Neural progenitor cell (in vitro differentiated cells): Measurements from ENCODE around the gene RSPH3. TPM values are rescaled to one million over a fixed set of nuclear protein-coding genes. Genes with fewer than 3 reads are reported as not detected.

Experiments
- DNase-seq: peaks from one replicate; pipeline ENCODE4 v3.0.0-alpha.2; 2016; ENCODE audit warnings: low spot score
- H2AFZ ChIP-seq: fragments of 200-600 bp; sonication (generic); replicated peaks from 2 replicates; pipeline ENCODE4 v1.6.1; 2016; ENCODE audit warnings: antibody characterized with exemption
- H3F3A ChIP-seq: fragments of 200-600 bp; sonication (generic); 2 replicates; pipeline ENCODE4 v1.6.1; 2016; ENCODE audit warnings: antibody characterized with exemption, low read depth
- H3K27ac ChIP-seq: fragments of 200-600 bp; sonication (generic); 2 replicates; pipeline ENCODE4 v1.5.1; 2016; ENCODE audit warnings: mild to moderate bottlenecking
- H3K27me3 ChIP-seq: fragments of 200-600 bp; sonication (generic); 2 replicates; pipeline ENCODE4 v1.6.1; 2016; ENCODE audit warnings: mild to moderate bottlenecking, moderate library complexity
- H3K36me3 ChIP-seq: fragments of 200-600 bp; sonication (generic); 2 replicates; pipeline ENCODE4 v1.5.1; 2016
- H3K4me1 ChIP-seq: fragments of 200-600 bp; sonication (generic); 2 replicates; pipeline ENCODE4 v1.6.1; 2016; ENCODE audit warnings: mixed run types
- H3K4me2 ChIP-seq: fragments of 200-600 bp; sonication (generic); 2 replicates; pipeline ENCODE4 v1.6.1; 2016
- H3K4me3 ChIP-seq: fragments of 200-600 bp; sonication (generic); 2 replicates; pipeline ENCODE4 v1.5.1; 2016
- H3K79me2 ChIP-seq: fragments of 200-600 bp; sonication (generic); 2 replicates; pipeline ENCODE4 v1.6.1; 2016; ENCODE audit warnings: low read depth
- H3K9ac ChIP-seq: fragments of 200-600 bp; sonication (generic); 2 replicates; pipeline ENCODE4 v1.6.1; 2016
- H3K9me3 ChIP-seq: fragments of 200-600 bp; sonication (generic); 2 replicates; pipeline ENCODE4 v1.5.1; 2016; ENCODE audit warnings: low read depth
- H4K20me1 ChIP-seq: fragments of 200-600 bp; sonication (generic); 2 replicates; pipeline ENCODE4 v1.6.1; 2016; ENCODE audit warnings: low read depth
- H3K27ac Mint-ChIP-seq: 3 replicates; pipeline ENCODE4 v1.8.0; 2021; ENCODE audit warnings: mixed read lengths
- H3K27me3 Mint-ChIP-seq: 2 replicates; pipeline ENCODE4 v1.8.0; 2022; ENCODE audit warnings: low read depth, mild to moderate bottlenecking, inconsistent platforms, moderate library complexity, mixed read lengths; ENCODE audit not compliant: insufficient read depth
- H3K36me3 Mint-ChIP-seq: 3 replicates; pipeline ENCODE4 v1.8.0; 2021; ENCODE audit warnings: mixed read lengths
- H3K4me1 Mint-ChIP-seq: 3 replicates; pipeline ENCODE4 v1.8.0; 2021; ENCODE audit warnings: mixed read lengths
- H3K4me3 Mint-ChIP-seq: 3 replicates; pipeline ENCODE4 v1.8.0; 2021; ENCODE audit warnings: mild to moderate bottlenecking, moderate library complexity, mixed read lengths
- H3K9me3 Mint-ChIP-seq: 3 replicates; pipeline ENCODE4 v1.8.0; 2020; ENCODE audit warnings: mixed read lengths
- EZH2 ChIP-seq: fragments of 200-600 bp; sonication (generic); IDR thresholded peaks from 2 replicates; pipeline ENCODE4 v1.6.1; 2017; ENCODE audit warnings: antibody characterized with exemption, mild to moderate bottlenecking, moderate library complexity
- EZH2phosphoT487 ChIP-seq: fragments of 200-600 bp; sonication (generic); IDR thresholded peaks from 2 replicates; pipeline ENCODE4 v1.6.1; 2017; ENCODE audit warnings: antibody characterized with exemption
- total RNA-seq: library from RNA; depleted of rRNA; stranded (reverse); fragments of >200 nt; gene quantifications from 2 replicates; pipeline ENCODE4 v1.2.3, GENCODE V29; 2015; ENCODE audit warnings: low replicate concordance
- TF ChIP-seq, protein P1 (sequence below): fragments of 200-600 bp; sonication (generic); IDR thresholded peaks from 2 replicates; pipeline ENCODE4 v1.5.1; 2017; ENCODE audit warnings: antibody characterized with exemption, mild to moderate bottlenecking

The RSPH3 gene
- total RNA-seq, 1 donor from 2014 or later, result 3.6 TPM

DNA sequence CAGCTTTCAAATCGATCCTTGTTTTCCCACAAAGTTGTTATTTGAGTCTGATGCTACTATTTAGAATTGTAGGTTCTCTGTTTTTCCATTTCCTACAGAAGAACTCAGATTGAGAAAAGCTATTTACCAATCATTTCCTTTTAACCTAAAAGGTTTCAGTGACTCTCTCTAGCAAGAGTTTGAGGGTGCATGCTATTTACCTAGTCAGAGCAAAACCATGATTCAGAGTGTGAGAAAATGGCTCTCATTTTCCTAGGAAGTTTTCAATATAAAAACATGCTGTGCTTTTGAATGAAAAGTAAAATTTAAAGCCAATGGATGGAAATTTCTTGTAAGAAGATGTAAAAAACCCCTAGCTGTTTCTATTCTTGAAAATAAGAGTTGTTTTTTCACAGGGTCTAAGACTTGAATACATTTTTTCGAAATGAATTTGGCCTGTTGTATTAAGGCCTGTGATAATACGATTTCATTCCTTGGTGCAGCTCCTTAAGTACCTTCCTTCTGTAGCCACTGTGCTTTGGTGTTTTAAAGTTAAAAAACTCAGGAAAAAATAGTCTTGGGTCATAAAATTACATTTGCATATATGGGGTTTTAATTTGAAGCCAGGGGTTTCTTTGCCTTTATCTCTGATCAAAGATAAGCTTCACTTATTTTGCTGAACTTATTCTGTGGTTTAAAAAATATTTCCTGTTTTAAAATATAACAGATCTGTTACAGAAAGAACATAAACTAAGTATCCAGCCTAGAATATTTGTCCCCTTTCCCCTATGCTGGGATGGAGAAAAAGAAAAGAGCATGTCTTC, 18.0 kb upstream of the RSPH3 start:
- Histone ChIP-seq H3K4me1 (no peaks in the 10 kb centered on the region), H3F3A (no peaks in the 10 kb centered on the region), H3K27me3 (no peaks in the 10 kb centered on the region), H4K20me1 (no peaks in the 10 kb centered on the region), H3K9me3 (no peaks in the 10 kb centered on the region), H3K36me3 (no peaks in the 10 kb centered on the region), H3K9ac (no peak overlapping the region), H2AFZ (no peak overlapping the region), H3K79me2 (no peaks in the 10 kb centered on the region), H3K4me2 (no peak overlapping the region), H3K27ac (no peak overlapping the region), H3K4me3 (no peak overlapping the region)
- Mint-ChIP-seq H3K9me3 (no peaks in the 10 kb centered on the region), H3K4me3 (no peak overlapping the region), H3K36me3 (no peaks in the 10 kb centered on the region), H3K27me3 (peaks cover 2% of the 10 kb centered on the region), H3K4me1 (no peaks in the 10 kb centered on the region), H3K27ac (no peak overlapping the region)
- DNase-seq, result no peak
- TF ChIP-seq, protein P1, sequence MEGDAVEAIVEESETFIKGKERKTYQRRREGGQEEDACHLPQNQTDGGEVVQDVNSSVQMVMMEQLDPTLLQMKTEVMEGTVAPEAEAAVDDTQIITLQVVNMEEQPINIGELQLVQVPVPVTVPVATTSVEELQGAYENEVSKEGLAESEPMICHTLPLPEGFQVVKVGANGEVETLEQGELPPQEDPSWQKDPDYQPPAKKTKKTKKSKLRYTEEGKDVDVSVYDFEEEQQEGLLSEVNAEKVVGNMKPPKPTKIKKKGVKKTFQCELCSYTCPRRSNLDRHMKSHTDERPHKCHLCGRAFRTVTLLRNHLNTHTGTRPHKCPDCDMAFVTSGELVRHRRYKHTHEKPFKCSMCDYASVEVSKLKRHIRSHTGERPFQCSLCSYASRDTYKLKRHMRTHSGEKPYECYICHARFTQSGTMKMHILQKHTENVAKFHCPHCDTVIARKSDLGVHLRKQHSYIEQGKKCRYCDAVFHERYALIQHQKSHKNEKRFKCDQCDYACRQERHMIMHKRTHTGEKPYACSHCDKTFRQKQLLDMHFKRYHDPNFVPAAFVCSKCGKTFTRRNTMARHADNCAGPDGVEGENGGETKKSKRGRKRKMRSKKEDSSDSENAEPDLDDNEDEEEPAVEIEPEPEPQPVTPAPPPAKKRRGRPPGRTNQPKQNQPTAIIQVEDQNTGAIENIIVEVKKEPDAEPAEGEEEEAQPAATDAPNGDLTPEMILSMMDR, result no peak
- TF ChIP-seq EZH2phosphoT487, result no peak
- TF ChIP-seq EZH2, result no peak

DNA sequence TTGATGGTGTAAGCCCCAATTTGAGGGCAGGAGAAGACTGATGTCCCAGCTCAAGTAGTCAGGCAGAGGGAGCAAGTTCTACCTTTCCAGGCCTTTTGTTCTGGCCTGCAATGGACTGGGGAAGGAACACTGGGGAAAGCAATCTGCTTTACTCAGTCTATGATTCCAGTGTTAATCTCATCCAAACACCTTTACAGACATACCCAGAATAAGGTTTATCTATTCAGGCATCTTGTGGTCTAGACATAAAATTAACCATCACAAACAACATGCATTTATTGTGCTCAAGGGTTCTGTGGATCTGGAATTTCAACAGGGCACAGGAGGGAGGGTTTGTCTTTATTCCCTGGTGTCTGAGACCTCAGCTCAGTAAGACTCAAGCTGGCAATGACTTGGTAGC, 14.4 kb upstream of the RSPH3 start:
- no peak overlapping the region for H2AFZ ChIP-seq
- TF ChIP-seq EZH2 (no peak), EZH2phosphoT487 (no peak)
- TF ChIP-seq, protein P1, result no peak
- H3F3A ChIP-seq, result no peaks in the 10 kb centered on the region
- Mint-ChIP-seq H3K27me3 (peaks cover 2% of the 10 kb centered on the region), H3K4me3 (no peak overlapping the region), H3K9me3 (no peaks in the 10 kb centered on the region), H3K27ac (no peak overlapping the region), H3K4me1 (no peaks in the 10 kb centered on the region), H3K36me3 (no peaks in the 10 kb centered on the region)
- no peaks in the 10 kb centered on the region for H3K27me3 ChIP-seq
- no peaks in the 10 kb centered on the region for H3K79me2 ChIP-seq
- no peak overlapping the region for H3K9ac ChIP-seq
- no peaks in the 10 kb centered on the region for H4K20me1 ChIP-seq
- H3K27ac ChIP-seq, result no peak overlapping the region
- no peaks in the 10 kb centered on the region for H3K4me1 ChIP-seq
- no peaks in the 10 kb centered on the region for H3K36me3 ChIP-seq
- no peak for DNase-seq
- H3K4me3 ChIP-seq, result no peak overlapping the region
- no peaks in the 10 kb centered on the region for H3K9me3 ChIP-seq
- no peak overlapping the region for H3K4me2 ChIP-seq

DNA sequence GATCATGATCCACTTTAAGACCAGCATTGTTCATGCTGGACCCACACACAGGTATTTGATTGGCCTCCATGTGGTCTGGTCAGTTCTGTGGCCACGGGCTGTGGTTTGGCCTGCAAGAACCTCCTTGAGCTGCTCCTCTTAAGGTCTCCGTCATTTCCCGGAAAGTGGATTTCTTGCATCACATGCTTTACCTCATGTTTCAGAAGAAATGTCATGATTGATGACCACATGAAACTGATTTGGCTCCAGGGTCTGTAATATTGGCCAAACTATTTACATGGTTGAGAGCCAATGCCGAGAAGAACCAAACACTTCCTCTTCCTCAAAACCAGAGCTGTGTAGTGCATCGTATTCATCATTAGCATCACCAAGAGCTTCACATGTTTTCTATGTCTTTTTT, 13.2 kb upstream of the RSPH3 start:
- H3K4me2 ChIP-seq, result no peak overlapping the region
- no peak overlapping the region for H3K27ac ChIP-seq
- Mint-ChIP-seq H3K4me3 (no peak overlapping the region), H3K36me3 (no peaks in the 10 kb centered on the region), H3K9me3 (no peaks in the 10 kb centered on the region), H3K4me1 (no peaks in the 10 kb centered on the region), H3K27ac (no peak overlapping the region), H3K27me3 (peaks cover 2% of the 10 kb centered on the region)
- H3F3A ChIP-seq, result no peaks in the 10 kb centered on the region
- H3K36me3 ChIP-seq, result no peaks in the 10 kb centered on the region
- no peak overlapping the region for H3K4me3 ChIP-seq
- H4K20me1 ChIP-seq, result no peaks in the 10 kb centered on the region
- TF ChIP-seq, protein P1, result no peak
- TF ChIP-seq EZH2, result no peak
- TF ChIP-seq EZH2phosphoT487, result no peak
- H3K79me2 ChIP-seq, result no peaks in the 10 kb centered on the region
- no peaks in the 10 kb centered on the region for H3K27me3 ChIP-seq
- no peak overlapping the region for H3K9ac ChIP-seq
- no peak for DNase-seq
- no peaks in the 10 kb centered on the region for H3K4me1 ChIP-seq
- no peak overlapping the region for H2AFZ ChIP-seq
- H3K9me3 ChIP-seq, result no peaks in the 10 kb centered on the region
